HUES48 (cell line): Measurements from ENCODE around the gene GRK3.

ENCODE experiments used
- H3K27ac ChIP-seq: one replicate; pipeline ENCODE4 v1.7.0; 2013; ENCODE audit warnings: low read depth, low read length, inconsistent platforms
- H3K27me3 ChIP-seq: 2 replicates; pipeline ENCODE4 v1.6.1; 2013; ENCODE audit warnings: mild to moderate bottlenecking, low read length; ENCODE audit not compliant: control insufficient read depth, insufficient read depth
- H3K36me3 ChIP-seq: 2 replicates; pipeline ENCODE4 v1.6.1; 2013; ENCODE audit warnings: low read length; ENCODE audit not compliant: control insufficient read depth, insufficient read depth
- H3K4me1 ChIP-seq: 2 replicates; pipeline ENCODE4 v1.6.1; 2013; ENCODE audit warnings: mild to moderate bottlenecking, low read length; ENCODE audit not compliant: control insufficient read depth, insufficient read depth
- H3K4me3 ChIP-seq: 2 replicates; pipeline ENCODE4 v1.5.1; 2013; ENCODE audit warnings: mild to moderate bottlenecking, low read depth, low read length
- H3K9ac ChIP-seq: 2 replicates; pipeline ENCODE4 v1.6.1; 2013; ENCODE audit warnings: mild to moderate bottlenecking, low read depth, low read length, moderate library complexity
- H3K9me3 ChIP-seq: 2 replicates; pipeline ENCODE4 v1.6.1; 2013; ENCODE audit warnings: low read length; ENCODE audit not compliant: control insufficient read depth, insufficient read depth

The GRK3 gene

GRCh38 chr22:25643232-25644000 lies 78.9 kb downstream of the GRK3 start:
- H3K9me3 ChIP-seq: peaks cover 9% of the 10 kb centered on the region; the same call in 1 of the 2 replicates
- H3K27me3 ChIP-seq: no peaks in the 10 kb centered on the region
- no peak overlapping the region for H3K4me3 ChIP-seq
- H3K4me1 ChIP-seq: peaks cover 9% of the 10 kb centered on the region; the same call in 1 of the 2 replicates
- H3K27ac ChIP-seq: no peak overlapping the region
- H3K36me3 ChIP-seq: no peaks in the 10 kb centered on the region
- H3K9ac ChIP-seq: no peak overlapping the region

GRCh38 chr22:25644122-25644521 lies 79.6 kb downstream of the GRK3 start:
- Histone ChIP-seq H3K4me1 (peaks cover 9% of the 10 kb centered on the region; the same call in 1 of the 2 replicates), H3K4me3 (no peak overlapping the region), H3K36me3 (peaks cover 4% of the 10 kb centered on the region; the same call in 1 of the 2 replicates), H3K27me3 (no peaks in the 10 kb centered on the region), H3K27ac (no peak overlapping the region), H3K9ac (no peak overlapping the region), H3K9me3 (peaks cover 9% of the 10 kb centered on the region; the same call in 1 of the 2 replicates)

GRCh38 chr22:25645266-25645665 lies 80.8 kb downstream of the GRK3 start:
- no peak overlapping the region for H3K27ac ChIP-seq
- no peak overlapping the region for H3K9ac ChIP-seq
- no peak overlapping the region for H3K4me3 ChIP-seq
- peaks cover 4% of the 10 kb centered on the region; the same call in 1 of the 2 replicates for H3K36me3 ChIP-seq
- peaks cover 9% of the 10 kb centered on the region; the same call in 1 of the 2 replicates for H3K4me1 ChIP-seq
- H3K27me3 ChIP-seq: no peaks in the 10 kb centered on the region
- no peaks in the 10 kb centered on the region for H3K9me3 ChIP-seq

GRCh38 chr22:25645964-25646363 lies 81.5 kb downstream of the GRK3 start:
- Histone ChIP-seq H3K4me1 (peaks cover 9% of the 10 kb centered on the region; the same call in 1 of the 2 replicates), H3K27me3 (no peaks in the 10 kb centered on the region), H3K36me3 (peaks cover 4% of the 10 kb centered on the region; the same call in 1 of the 2 replicates), H3K4me3 (no peak overlapping the region), H3K9ac (no peak overlapping the region), H3K27ac (no peak overlapping the region), H3K9me3 (no peaks in the 10 kb centered on the region)

DNA sequence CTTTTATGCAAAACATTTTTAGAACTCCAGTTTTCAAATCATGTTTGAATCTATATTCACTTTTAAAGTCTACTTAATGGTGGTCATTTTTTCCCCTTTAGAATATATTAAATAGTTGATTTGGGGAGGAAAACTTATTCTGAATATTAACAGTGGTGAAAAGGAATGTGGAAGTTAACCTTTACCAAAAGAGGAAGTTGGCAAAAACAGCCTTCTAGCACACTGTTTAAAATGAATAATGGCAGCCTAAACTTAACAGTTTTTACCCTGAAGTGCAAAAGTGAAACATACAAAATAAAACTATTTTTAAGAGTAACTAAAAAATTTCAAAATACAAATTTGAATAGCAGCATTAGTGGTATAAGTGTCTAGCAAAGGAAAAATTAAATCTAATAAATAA lies 86.4 kb downstream of the GRK3 start:
- Histone ChIP-seq H3K27me3 (no peaks in the 10 kb centered on the region), H3K36me3 (peaks cover 8% of the 10 kb centered on the region; the same call in 1 of the 2 replicates), H3K9me3 (no peaks in the 10 kb centered on the region), H3K27ac (no peak overlapping the region), H3K4me3 (no peak overlapping the region), H3K9ac (no peak overlapping the region), H3K4me1 (no peaks in the 10 kb centered on the region)

DNA sequence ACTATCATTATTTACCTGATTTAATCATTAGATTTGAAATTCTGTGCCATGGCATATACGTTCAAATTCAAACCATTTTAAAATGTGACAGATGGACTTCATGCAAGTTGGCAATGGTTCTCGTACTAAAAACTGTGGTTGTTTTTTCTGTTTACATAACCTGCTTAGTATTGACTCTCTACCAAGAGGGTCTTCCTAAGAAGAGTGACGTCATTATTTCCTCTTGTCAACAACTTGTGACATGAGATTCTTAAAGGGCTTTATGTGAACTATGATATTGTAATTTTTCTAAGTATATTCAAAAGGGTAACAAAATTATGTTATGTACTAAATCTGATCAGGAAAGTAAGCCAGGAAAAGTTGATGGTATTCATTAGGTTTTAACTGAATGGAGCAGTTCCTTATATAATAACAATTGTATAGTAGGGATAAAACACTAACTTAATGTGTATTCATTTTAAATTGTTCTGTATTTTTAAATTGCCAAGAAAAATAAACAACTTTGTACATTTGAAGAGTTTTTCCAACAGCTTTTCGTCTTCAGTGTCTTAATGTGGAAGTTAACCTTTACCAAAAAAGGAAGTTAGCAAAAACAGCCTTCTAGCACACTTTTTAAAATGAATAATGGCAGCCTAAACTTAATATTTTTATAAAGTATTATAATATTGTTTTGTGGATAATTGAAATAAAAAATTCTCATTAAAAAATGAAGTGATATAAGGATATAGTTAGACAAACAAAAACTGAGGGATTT lies 87.0 kb downstream of the GRK3 start:
- Histone ChIP-seq H3K27ac (no peak overlapping the region), H3K36me3 (peaks cover 8% of the 10 kb centered on the region; the same call in 1 of the 2 replicates), H3K9ac (no peak overlapping the region), H3K9me3 (no peaks in the 10 kb centered on the region), H3K4me3 (no peak overlapping the region), H3K27me3 (no peaks in the 10 kb centered on the region), H3K4me1 (no peaks in the 10 kb centered on the region)

- H3K27ac ChIP-seq: no peak overlapping the region
Observed at GRCh38 chr22:25654676-25655075, 90.2 kb downstream of the GRK3 start.

GRCh38 chr22:25655371-25655935 lies 91.0 kb downstream of the GRK3 start:
- Histone ChIP-seq H3K9ac (no peak overlapping the region), H3K27me3 (no peaks in the 10 kb centered on the region), H3K4me1 (no peaks in the 10 kb centered on the region), H3K27ac (no peak overlapping the region), H3K9me3 (no peaks in the 10 kb centered on the region), H3K36me3 (peaks cover 4% of the 10 kb centered on the region; the same call in 1 of the 2 replicates), H3K4me3 (no peak overlapping the region)

More at GRCh38 chr22:25654676-25655075, 90.2 kb downstream of the GRK3 start:
- Histone ChIP-seq H3K4me1 (no peaks in the 10 kb centered on the region), H3K27me3 (no peaks in the 10 kb centered on the region), H3K9me3 (no peaks in the 10 kb centered on the region), H3K4me3 (no peak overlapping the region), H3K36me3 (peaks cover 4% of the 10 kb centered on the region; the same call in 1 of the 2 replicates), H3K9ac (no peak overlapping the region)

- Histone ChIP-seq H3K27ac (no peak overlapping the region), H3K36me3 (peaks cover 4% of the 10 kb centered on the region; the same call in 1 of the 2 replicates)
Observed at GRCh38 chr22:25656724-25657123, 92.2 kb downstream of the GRK3 start.

DNA sequence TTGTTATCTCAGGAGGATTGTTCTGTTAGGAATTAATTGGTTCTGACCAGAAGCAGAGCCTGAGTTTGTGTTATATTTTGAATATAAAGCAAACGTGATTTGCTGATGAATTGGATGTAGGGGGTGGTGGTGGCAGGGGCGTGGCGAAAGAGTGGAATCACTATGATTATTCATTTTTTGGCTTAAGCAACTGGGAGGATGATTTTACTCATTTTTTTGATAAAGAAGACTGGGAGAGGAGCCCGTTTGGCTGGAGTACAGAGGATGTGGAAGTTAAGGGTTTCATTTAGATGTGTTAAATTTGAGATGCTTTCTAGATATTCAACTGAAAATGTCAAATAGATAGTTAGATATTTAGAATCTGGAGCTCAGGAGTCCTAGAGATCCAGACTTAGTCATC lies 94.2 kb downstream of the GRK3 start:
- Histone ChIP-seq H3K9me3 (no peaks in the 10 kb centered on the region), H3K27me3 (no peaks in the 10 kb centered on the region), H3K4me3 (no peak overlapping the region), H3K27ac (no peak overlapping the region), H3K9ac (no peak overlapping the region), H3K4me1 (no peaks in the 10 kb centered on the region), H3K36me3 (no peaks in the 10 kb centered on the region)

More at GRCh38 chr22:25656724-25657123, 92.2 kb downstream of the GRK3 start:
- no peaks in the 10 kb centered on the region for H3K9me3 ChIP-seq
- no peak overlapping the region for H3K4me3 ChIP-seq
- H3K9ac ChIP-seq: no peak overlapping the region
- no peaks in the 10 kb centered on the region for H3K27me3 ChIP-seq
- no peaks in the 10 kb centered on the region for H3K4me1 ChIP-seq
